Measurements from ENCODE around the gene FAM168B. TPM values are rescaled to one million over a fixed set of nuclear protein-coding genes. Genes with fewer than 3 reads are reported as not detected.

Gene FAM168B
- total RNA-seq, 2 donors from 2014 or later: 69.8 to 82.6 TPM

DNA sequence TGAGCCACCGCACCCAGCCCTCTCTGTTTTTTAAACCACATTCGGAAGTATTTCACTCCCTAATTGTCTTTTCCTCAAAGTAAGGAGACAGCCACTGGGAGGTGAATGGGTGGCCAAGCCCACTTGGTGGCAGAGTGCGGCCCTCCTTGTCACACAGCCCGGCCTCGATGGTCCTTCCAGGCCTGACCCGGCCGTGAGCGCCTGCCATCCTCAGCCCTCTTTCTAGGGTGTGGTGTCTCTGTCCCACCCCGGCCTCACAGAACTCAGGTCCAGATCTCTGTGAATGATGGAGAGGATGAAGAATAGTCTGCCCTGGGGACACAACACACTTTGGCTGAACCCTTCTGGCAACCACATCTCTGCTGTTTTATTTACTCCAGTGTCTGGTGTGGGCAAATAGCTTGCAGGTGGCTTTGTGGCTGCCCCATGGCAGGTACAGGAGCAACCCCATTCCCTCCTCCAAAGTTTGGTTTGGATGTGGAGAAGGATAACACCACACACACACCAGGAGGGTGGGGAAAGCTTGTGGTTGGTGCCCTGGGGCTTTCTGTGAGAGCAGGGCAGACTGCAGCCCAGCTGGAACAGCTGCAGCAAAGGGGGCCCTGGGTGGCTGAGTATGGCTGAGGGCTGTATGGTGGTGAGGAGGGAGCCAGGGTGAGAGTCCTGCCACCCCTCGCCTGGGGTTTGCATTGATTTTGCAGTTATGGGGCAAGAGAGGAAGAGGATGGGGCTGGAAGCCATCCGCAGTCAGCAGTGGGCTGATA is 88.6 kb downstream of the FAM168B start:
- Mint-ChIP-seq H3K36me3 (no peaks in the 10 kb centered on the region), H3K4me1 (ENCODE audit: low read depth in 2 of 2) (peaks cover 3 to 7% of the 10 kb centered on the region in 2 donors), H3K27ac (no peak overlapping the region), H3K9me3 (no peaks in the 10 kb centered on the region), H3K4me3 (no peak overlapping the region), H3K27me3 (peaks cover 6% of the 10 kb centered on the region in 2 donors)
- ATAC-seq: peak; percentile 38 to 45
- no peak for DNase-seq (ENCODE audit: low spot score)

GRCh38 chr2:130998561-130998960 is 94.7 kb downstream of the FAM168B start:
- Mint-ChIP-seq H3K27me3 (peaks cover 26 to 34% of the 10 kb centered on the region in 2 donors), H3K27ac (no peak overlapping the region), H3K4me3 (no peak overlapping the region), H3K36me3 (no peaks in the 10 kb centered on the region), H3K9me3 (no peaks in the 10 kb centered on the region), H3K4me1 (ENCODE audit: low read depth in 2 of 2) (no peaks in the 10 kb centered on the region)
- ATAC-seq (no peak), DNase-seq (ENCODE audit: low spot score) (no peak)

Other genes starting within 250 kb of the FAM168B start
- gene PLEKHB2, start 11.9 kb upstream of the FAM168B start, total RNA-seq: 10 to 100 TPM; 58.9 to 61.8 TPM
- 1 to 10 TPM in 1 of 2 donors, under 1 TPM in 1; 0.31 to 1.6 TPM for gene POTEE, start 116.1 kb upstream of the FAM168B start, total RNA-seq

All from natural killer cell treated with Interleukin-12 subunit alpha and Interleukin-12 subunit beta and Interleukin-15 and Interleukin-18, amount 100 ng/mL, for 72 hours (primary cell).